RPMI8226 (cell line): ENCODE measurements around the gene LIPG.

Experiments used
- DNase-seq: peaks from one replicate; pipeline ENCODE4 v3.0.0-alpha.2; 2015

The LIPG gene

GRCh38 chr18:49613641-49614151 is 51.8 kb downstream of the LIPG start:
- no peak for DNase-seq

- no peak for DNase-seq
These were observed 54.9 kb downstream of the LIPG start for GRCh38 chr18:49616618-49617328.

GRCh38 chr18:49617329-49617695 is 55.5 kb downstream of the LIPG start:
- DNase-seq: no peak

GRCh38 chr18:49617865-49618264 is 56.0 kb downstream of the LIPG start:
- no peak for DNase-seq

GRCh38 chr18:49618742-49619681 is 57.2 kb downstream of the LIPG start:
- DNase-seq: no peak

- no peak for DNase-seq
These were observed 57.9 kb downstream of the LIPG start for GRCh38 chr18:49619801-49620200.

GRCh38 chr18:49621301-49621700 is 59.4 kb downstream of the LIPG start:
- DNase-seq: no peak

GRCh38 chr18:49621717-49622351 is 60.0 kb downstream of the LIPG start:
- no peak for DNase-seq

GRCh38 chr18:49623571-49623970 is 61.7 kb downstream of the LIPG start:
- no peak for DNase-seq

- DNase-seq: no peak
These were observed 63.3 kb downstream of the LIPG start for GRCh38 chr18:49625021-49625691.

- DNase-seq: no peak
These were observed 65.1 kb downstream of the LIPG start for GRCh38 chr18:49626842-49627467.

GRCh38 chr18:49628119-49628518 is 66.3 kb downstream of the LIPG start:
- no peak for DNase-seq

- no peak for DNase-seq
These were observed 67.3 kb downstream of the LIPG start for GRCh38 chr18:49628881-49629795.

GRCh38 chr18:49630246-49630699 is 68.4 kb downstream of the LIPG start:
- no peak for DNase-seq

GRCh38 chr18:49631146-49631866 is 69.4 kb downstream of the LIPG start:
- DNase-seq: no peak

- no peak for DNase-seq
These were observed 70.7 kb downstream of the LIPG start for GRCh38 chr18:49632588-49632987.

GRCh38 chr18:49638209-49638785 is 76.4 kb downstream of the LIPG start:
- no peak for DNase-seq

- DNase-seq: no peak
These were observed 77.2 kb downstream of the LIPG start for GRCh38 chr18:49638891-49639557.

GRCh38 chr18:49639643-49640391 is 78.0 kb downstream of the LIPG start:
- DNase-seq: no peak
